Measurements from ENCODE around the gene KLF6.
A peak's percentile ranks its signal among the peaks of the same experiment; 100 is the strongest.

KLF6 gene

GRCh38 chr10:3829156-3830050 is 44.4 kb upstream of the KLF6 start:
- no peak for TF ChIP-seq CTCF (conservative IDR thresholded peaks at IDR 0.05; ENCODE audit: low read depth, low read length)
- DNase-seq (ENCODE audit: low read depth): peak; percentile 37
- H3K4me3 ChIP-seq (ENCODE audit: low read depth, low read length): peak overlapping the region; percentile 34

GRCh38 chr10:3828404-3829155 is 43.6 kb upstream of the KLF6 start:
- no peak for TF ChIP-seq CTCF (conservative IDR thresholded peaks at IDR 0.05; ENCODE audit: low read depth, low read length)
- H3K4me3 ChIP-seq (ENCODE audit: low read depth, low read length): peak overlapping the region; percentile 39
- DNase-seq (ENCODE audit: low read depth): peak; percentile 92

GRCh38 chr10:3827768-3828403 is 42.9 kb upstream of the KLF6 start:
- no peak for TF ChIP-seq CTCF (conservative IDR thresholded peaks at IDR 0.05; ENCODE audit: low read depth, low read length)
- H3K4me3 ChIP-seq (ENCODE audit: low read depth, low read length): no peak overlapping the region
- DNase-seq (ENCODE audit: low read depth): no peak

- H3K4me3 ChIP-seq (ENCODE audit: low read depth, low read length): no peak overlapping the region
- no peak for DNase-seq (ENCODE audit: low read depth)
- TF ChIP-seq CTCF (conservative IDR thresholded peaks at IDR 0.05; ENCODE audit: low read depth, low read length): no peak
These were observed 42.3 kb upstream of the KLF6 start for GRCh38 chr10:3827266-3827665.

- TF ChIP-seq CTCF (conservative IDR thresholded peaks at IDR 0.05; ENCODE audit: low read depth, low read length): no peak
- no peak overlapping the region for H3K4me3 ChIP-seq (ENCODE audit: low read depth, low read length)
- no peak for DNase-seq (ENCODE audit: low read depth)
These were observed 40.9 kb upstream of the KLF6 start for GRCh38 chr10:3825862-3826351.

GRCh38 chr10:3825244-3825643 is 40.2 kb upstream of the KLF6 start:
- no peak overlapping the region for H3K4me3 ChIP-seq (ENCODE audit: low read depth, low read length)
- no peak for TF ChIP-seq CTCF (conservative IDR thresholded peaks at IDR 0.05; ENCODE audit: low read depth, low read length)
- peak; percentile 67 for DNase-seq (ENCODE audit: low read depth)

All from choroid plexus epithelial cell (primary cell).